HG03139 (cell line): Measurements from ENCODE around the gene KANSL1.

ENCODE experiments used
- ATAC-seq: cut with Tn5 transposase; IDR thresholded peaks from one replicate; pipeline ENCODE4 v1.9.1; 2021; ENCODE audit not compliant: unreplicated experiment

Gene KANSL1

DNA sequence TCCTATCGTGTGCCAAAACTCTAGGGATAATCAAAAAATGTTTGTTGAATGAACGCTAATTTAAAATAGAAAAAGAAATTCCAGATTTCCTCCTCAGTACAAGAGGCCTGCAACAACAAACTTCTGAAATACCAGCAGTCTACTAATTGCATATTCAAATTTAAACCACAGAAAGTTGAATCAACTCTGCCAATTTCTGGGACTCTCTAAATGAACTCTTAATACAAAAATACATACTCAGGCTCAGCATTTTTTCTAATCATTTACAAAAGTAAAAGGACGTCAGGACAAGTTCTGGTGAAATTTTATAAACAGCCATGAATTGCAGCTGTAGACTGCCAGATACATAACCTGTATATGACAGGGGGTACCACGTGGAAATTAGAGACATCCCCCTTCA, 49.0 kb downstream of the KANSL1 start:
- ATAC-seq = no peak

DNA sequence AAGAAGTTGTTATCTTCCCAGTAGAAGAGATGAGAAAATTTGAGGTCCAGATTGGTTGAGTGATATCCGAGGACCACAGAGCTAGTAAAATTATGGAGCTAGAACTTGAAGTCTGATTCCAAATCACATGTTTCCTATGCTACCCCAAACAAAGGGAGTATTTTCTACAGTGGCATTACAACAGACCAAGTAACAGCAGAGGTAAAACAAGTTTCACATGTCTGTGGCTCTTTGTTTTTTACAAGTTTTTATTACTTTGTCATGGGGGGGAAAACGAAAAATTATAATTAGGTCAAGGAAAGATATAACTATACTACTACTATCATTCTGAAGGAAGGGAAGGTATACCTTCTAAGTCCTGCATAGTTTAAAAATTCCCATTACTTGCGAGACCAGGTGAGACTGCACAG, 49.4 kb downstream of the KANSL1 start:
- no peak for ATAC-seq

DNA sequence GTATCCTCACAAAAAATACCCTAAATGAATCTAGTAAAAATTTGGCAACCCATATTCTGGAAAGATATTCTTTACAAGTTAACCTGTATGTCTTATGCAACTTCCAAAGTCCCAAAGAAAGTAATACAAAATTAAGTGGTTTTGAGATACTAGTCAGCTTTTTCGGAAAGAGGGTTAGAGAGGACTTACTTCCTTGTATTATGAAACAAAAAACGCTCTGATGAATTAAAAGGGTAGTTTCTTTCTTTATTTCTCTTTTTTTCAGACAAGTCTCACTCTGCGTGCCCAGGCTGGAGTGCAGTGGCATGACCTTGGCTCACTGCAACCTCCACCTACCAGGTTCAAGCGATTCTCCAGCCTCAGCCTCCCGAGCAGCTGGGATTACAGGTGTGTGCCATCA, 51.6 kb downstream of the KANSL1 start:
- ATAC-seq = no peak

DNA sequence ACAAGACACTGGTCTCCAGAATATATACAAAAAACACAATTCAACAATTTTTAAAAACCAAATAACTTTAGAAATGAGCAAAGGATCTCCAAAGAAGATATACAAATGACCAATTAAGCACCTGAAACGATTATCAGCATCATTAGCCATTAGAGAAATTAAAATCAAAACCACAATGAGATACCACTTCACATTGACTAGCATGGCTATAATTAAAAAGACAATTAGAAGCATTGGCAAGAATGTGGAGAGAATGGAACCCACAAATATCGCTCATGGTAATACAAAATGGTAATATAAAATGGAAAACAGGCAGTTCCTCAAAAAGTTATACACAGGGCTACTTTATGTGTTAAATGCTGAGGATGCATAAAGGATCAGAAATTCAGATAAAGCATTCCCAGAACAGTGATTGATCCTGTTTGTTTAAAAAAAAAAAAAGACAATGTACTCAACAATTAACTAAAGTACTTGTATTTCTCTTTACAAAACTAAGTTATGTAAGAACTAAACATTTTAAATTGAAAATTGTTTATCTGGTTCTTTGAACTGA, 52.5 kb downstream of the KANSL1 start:
- ATAC-seq = no peak

DNA sequence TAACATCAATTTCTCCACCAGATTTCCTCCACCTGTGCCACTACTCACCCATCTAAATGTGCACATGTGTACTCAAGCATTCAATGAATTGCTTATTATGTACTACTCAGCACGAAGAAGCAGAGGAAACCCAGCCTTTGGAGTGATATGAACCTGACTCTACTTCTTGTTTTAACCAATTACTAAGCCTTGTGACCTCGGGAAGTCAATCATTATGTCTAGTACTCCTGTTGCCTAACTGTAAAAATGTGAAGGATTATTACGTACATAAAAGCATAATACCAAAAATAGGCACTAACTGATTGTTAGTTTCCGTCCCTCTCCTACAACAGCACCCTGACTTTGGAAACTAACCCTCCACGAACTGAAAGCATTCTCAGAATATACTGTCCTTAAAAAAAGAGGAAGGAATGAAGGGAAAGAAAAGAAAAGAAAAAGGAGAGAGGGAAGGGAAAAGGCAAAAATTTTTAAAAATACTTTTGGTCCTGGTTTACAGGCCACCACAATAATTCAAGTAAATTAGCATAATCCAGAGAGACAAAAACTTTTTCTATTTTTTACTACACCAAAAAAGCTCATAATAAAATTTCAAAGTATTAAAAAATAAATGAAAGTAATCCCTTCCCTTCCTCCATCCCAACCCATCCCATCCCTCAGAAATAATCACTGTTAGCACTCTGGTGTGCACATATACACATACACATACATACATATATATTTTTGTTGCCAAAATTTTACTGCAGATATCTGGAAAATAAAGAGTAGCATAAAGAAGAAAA, 53.6 kb downstream of the KANSL1 start:
- ATAC-seq = no peak

DNA sequence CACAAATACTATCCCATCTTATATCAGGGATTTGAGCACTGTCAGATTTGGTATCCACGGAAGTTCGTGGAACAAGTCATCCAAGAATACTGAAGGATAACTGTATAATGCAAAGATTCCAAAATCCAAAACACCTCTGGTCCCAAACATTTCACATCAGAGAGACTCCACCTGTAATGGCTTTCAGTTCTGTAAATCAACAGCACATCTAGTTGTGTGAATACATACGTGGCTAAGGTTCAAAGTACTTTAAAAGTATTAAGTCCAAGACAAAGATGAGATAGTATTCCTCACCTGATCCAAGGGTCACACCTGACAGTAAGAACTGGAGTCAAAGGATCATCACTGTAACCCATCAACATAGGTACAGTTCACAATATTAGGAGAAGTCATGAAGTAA, 54.8 kb downstream of the KANSL1 start:
- ATAC-seq = no peak

DNA sequence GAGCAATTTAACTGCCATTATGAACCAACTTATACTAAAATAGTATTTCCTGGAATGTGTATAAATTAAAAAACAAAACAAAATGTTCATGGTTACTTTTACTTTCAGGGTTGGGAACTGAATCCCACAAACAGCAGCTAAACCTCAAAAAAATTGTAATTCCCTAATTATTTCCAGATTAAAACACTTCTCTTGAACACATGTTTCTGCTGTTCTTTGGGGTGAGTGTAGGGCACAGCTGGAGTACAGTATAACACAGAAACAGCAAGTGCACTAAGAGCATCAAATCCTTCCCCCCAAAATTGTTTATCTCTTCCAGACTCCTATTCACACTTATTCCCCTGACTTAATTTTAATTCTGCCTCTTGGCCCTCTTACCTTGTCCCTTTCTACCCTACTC, 56.4 kb downstream of the KANSL1 start:
- no peak for ATAC-seq

DNA sequence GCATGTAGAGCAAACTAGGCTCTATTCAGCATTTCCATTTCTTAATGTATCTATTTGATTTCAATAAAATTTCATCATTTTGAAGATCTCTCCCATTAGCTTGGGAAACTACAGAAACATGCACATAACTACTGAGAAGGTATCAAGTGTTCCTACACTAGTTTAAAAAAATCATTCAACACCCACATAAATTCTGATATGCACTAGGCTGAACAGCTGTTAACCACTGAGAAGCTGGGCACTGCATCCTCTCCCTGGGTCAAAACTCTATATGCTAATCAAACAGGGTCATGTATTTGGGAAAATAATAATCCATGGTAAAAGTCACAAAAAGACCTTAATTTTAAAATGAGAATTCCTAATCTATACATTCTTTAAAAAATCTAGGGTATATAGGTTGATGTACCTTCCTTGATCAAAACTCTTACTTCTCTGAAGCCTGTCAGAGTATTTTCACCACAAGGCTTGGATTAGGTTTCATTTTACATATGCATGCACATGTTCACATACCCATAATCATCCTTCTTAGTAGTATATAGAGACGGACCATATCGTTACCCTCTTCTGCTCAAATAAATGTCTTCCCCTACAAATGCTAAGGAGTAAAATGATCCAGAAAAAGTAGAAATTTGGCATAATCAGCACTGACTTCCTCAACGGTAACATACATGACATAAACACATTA, 57.2 kb downstream of the KANSL1 start:
- ATAC-seq = no peak

DNA sequence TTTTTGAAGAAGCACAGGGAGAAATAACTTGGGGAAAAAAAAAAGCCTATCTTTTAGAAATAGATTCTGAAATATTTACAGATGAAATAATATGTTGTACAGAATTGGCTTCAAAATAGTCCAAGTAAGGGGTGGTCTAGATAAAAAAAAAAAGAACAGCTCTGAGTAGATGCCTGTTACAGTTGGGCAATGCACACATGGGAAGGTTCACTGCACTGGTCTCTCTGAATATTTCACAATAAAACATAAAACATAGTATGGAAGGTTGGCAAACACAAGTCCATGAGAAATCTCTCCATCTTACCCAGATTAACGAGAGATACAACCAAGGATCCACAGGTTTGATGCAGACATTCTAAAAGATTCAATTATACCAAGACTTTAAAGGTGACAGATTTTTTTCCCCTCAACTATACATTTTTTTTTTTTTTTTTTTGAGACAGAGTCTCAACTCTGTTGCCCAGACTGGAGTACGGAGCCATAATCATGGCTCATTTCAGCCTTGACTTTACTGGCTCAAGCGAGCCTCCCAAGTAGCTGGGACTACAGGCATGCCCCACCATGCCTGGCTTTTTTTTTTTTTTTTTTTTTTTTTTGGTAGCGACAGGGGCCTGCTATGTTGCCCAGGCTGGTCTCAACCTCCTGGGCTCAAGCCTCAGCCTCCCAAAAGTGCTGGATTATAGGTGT, 58.0 kb downstream of the KANSL1 start:
- no peak for ATAC-seq

DNA sequence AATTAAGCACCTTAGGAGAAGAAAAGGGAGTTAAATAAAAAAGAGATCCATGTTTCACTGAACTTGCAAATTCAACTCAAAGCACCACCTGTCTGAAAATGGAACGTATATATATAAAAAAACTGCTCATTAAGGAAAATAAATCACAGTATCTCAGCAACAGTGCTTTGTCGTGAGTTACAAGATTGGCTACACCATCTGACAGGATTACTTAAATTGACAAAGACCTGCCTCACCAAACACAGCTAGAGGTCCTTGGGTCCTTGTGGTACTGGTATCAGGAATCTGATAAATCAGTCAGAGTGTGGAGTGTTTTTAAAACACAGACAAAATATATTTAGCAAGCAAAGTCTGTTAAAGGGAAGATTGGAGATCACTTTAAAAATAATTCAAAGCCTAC, 63.9 kb downstream of the KANSL1 start:
- ATAC-seq = no peak

DNA sequence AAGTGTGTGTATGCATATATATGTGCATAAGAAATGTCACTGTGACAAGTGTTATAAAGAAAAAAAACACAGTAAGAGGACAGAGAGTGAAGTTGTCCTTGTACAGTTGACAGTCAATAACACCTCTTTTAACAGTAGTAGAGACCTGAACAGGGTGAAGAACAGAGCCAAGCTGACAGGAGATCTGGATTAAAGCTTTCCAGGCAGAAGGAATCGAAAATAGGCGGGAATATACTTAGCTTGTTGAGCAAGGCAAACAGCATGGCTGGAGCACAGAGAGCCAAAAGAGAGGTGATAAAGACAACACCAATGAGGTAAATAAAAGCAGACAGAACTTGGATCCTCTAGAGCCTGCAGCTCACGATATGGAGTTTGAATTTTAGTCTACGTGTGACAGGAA, 64.8 kb downstream of the KANSL1 start:
- no peak for ATAC-seq

DNA sequence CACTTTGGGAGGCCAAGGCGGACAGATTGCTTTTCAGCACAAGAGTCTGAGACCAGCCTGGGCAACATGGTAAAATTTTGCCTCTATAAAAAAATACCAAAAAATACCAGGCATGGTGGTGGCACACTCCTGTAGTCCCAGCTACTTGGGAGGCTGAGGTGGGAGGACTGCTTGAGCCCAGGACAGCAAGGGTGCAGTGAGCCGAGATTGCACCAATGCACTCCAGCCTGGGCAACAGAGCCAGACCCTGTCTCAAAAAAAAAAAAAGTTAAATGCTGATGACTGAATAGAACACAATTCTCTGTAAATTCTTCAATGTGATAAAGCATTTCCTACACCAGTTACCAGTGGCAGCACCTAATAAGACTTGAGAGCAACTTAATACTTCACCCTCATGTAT, 65.7 kb downstream of the KANSL1 start:
- ATAC-seq = no peak

DNA sequence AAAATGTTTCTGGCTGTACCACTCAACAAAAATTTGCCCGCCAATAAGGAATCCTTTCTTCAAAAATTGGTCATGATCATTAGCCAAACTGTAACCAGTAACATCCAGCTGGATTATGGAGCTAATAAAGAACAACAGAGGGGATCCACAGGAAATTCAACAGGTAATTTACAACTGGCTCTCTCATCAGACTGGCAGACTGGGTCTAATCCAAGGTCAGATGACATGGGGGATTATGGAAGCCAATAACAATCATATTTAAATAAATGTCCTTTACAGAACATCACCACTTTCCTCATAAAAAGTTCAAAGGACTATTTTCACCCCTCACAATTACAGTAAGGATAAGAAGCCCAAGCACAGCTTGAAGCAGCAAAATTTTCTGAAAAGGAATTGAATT, 66.4 kb downstream of the KANSL1 start:
- ATAC-seq = no peak

DNA sequence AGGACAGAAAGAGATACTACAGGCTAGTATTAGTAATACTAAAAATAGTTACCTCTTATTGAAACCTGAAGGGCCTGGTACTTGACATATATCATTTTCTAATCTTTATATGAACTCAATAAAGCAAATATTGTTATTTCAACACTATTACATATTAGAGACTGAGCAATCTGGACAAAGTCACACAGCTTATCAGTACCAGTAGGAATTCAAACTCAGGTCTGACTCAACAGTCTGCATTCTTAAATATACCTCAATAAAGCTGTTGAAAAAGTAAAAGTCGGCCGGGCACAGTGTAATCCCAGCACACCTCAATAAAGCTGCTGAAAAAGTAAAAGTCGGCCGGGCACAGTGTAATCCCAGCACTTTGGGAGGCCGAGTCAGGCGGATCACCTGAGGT, 67.4 kb downstream of the KANSL1 start:
- no peak for ATAC-seq

DNA sequence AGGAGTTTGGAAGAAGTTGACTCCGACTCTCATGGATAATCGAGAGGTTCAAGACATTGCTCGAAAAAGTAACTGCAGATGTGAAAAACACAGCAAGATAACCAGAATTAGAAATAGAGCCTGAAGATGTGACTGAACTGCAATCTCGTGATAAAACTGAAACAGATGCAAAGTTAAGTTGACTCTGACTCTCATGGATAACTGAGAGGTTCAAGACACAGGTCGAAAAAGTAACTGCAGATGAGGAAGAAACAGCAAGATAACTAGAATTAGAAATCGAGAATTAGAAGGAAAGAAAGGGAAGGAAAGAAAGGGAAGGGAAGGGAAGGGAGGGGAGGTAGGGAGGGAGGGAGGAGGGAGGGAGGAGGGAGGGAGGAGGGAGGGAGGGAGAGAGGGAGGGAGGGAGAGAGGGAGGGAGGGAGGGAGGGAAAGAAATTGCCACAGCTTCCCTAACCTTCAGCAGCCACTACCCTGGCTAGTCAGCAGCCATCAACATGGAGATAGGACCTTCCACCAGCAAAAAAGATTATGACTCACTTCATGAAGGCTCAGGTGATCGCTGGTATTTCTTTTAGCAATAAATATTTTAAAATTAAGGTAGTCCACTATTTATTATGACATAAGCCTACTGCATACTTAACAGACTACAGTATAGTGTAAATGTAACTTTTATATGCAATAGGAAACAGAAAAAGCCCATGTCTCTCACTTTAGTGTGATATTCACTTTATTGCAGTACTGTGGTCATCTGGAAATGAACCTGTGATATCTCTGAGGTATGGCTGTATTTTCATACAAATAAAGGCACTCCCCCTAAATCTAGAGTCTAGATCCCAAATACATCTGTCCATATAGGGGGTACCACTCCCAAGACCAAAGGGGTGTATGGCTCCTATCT, 68.3 kb downstream of the KANSL1 start:
- ATAC-seq = no peak

DNA sequence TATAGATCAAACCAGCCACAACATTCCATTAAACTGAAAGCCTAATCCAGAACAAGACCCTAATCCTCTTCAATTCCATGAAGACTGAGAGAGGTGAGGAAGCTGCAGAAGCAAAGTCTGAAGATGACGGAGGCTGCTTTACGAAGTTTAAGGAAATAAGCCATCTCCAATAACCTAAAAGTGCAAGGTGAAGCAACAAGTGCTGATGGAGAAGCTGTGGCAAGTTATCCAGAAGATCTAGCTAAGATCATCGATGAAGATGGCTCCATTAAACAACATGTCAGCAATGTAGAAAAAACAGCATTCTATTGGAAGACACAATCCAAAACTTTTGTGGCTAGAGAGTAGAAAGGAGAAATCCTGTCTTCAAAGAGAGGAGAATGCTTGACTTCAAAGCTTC, 69.6 kb downstream of the KANSL1 start:
- no peak for ATAC-seq

DNA sequence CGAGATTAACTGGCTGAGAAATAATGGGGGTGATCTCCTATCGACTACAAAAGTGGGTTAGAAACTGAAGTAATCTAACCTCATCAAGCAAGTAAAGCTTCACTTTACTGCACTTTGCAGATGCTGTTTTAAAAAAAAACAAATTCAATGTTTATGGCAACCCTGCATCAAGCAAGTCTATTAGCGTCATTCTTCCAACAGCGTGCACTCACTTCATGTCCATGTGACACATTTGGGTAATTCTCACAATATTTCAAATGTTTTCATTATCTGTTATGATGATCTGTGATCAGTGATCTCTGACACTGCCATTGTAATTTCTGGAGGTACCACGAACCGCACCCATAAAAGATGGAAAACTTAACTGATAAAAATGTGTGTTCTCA, 70.8 kb downstream of the KANSL1 start:
- no peak for ATAC-seq

DNA sequence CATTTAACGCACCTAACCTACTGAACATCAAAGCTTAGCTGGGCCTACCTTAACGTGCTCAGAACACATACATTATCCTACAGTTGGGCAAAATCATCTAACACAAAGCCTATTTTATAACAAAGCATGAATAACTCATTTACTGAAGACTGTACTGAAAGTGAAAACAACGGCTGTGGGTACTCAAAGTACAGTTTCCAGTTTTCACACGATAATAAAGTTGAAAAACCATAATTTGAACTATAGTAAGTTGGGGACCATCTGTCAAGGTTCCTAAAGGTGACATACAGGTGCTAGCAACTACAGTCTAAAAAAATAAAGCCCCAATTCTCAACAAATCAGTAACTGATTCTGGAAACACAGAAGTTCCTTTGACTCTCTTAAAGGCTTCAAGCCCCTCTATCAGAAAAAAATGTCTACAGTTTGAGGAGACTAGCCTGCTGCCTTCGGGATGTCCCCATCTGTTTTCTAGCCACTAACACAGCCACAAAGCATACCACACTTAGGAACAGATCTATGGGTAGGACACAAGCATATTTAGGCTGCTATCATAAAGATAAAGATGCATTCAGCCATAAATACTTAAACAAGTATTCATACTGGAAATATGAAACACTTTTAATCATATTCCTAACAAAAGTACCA, 71.3 kb downstream of the KANSL1 start:
- no peak for ATAC-seq

DNA sequence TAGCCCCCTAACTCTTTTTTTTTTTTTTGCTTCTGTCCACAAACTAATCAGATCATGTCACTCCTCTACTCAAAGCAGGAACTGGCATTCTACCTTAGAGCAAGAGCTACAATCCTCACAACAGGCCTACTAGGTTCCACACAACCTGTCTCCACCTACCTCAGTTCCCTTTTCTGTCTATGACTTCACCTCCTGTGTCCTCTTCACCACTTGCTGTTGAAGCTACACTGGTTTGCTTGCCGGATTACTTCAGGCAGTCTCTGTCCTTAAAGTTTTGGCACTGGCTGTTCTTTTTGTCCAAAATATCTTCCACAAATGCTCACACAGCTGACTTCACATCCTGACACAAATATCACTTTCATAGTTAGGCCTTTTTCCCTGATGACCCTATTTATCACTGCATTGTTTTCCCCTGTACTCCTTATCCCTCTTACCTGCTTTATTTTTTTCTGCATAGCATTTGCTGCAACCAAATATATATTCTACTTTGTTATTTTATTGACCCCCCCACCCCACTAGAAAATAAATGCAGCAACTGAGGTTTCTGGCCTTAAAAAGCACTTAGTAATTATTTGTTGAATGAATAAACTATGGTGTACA, 72.0 kb downstream of the KANSL1 start:
- no peak for ATAC-seq

DNA sequence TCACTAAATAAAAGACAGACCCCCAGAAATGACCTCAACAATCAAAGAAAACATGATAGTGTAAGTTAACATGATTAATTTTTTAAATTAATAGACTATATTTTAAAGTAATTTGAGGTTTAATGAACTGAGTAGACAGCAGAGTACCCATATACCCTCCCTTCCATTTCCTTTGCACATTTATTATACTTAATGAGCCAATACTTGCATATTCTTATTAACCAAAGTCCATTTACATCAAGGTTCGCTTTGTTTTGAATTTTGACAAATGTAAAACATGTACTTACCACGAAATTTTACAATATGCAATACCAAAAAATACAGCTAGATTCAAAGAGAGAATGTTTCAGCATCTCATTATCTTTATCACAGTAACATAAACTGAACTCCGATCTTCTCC, 72.7 kb downstream of the KANSL1 start:
- no peak for ATAC-seq
